NCI-H2171 (cell line): ENCODE data around the gene TRPT1.

ENCODE experiments used
- DNase-seq: peaks from one replicate; lab custom pipeline; 2025; lab: John Stamatoyannopoulos, UW

The TRPT1 gene

DNA sequence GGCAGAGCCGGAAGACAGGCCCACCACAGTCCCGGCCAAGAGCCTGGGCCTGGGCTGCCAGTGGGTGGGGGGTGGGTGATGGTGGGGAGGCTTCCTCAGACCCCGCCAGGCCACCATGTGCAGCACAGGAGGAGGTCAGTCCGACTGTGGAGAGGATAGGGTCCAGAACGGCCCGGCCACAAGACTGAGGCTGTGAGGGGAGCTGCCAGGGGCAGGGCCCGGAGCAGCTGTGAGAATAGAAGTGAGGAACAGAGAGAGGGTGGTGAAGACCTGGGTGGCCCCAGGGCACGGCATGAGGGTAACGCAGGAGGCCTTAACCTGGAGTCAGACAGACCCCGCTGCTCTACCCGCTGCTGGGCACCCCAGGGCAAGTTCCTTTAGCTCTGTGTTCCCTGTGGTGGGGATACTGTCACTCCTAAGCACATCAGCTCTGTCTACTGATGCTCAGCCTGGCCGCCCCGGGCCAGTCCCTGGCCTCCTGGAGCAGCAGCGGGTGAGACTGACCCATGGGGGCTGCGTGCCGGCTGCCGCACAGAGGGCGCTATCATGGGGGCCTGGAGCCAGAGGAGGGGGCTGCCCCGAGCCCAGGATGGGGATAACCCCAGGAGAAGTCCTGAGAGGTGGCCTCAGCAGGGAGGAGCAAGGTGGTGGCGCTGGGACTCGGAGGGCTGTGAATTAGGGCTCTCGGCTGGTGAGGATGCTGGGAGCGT, 17.7 kb downstream of the TRPT1 start:
- no peak for DNase-seq

DNA sequence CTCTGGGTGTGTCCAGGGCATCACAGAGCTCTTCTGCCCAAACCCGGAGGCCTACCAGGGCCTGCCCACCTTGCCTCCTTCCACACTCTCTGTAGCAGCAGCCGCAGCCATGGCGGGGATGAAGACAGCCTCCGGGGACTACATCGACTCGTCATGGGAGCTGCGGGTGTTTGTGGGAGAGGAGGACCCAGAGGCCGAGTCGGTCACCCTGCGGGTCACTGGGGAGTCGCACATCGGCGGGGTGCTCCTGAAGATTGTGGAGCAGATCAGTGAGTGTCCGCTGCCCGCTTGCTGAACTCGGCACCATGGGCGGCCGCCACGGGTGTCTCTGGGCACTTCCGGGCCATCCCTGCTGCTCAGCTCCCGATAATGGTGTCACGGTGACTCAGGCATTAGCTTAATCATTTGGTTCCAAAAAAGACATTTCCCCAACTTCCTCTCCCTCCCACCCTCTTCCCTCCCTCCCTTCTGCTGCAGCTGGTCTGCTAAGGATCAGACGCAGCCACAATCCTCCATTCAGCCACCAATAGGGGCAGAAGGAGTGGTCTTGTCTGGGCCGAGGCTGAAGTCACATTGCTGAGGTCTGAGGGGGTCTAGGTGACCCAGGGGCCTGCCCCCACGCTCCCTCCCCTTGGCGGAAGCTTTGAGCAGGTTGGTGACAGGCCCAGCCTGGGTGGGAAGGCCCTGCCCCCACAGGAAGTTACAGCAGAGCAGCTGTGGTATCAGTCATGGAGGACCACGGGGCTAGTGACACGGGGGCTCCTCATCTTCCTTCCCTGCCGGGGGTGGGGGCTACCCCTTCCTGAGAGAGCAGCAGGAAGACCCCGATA, 18.5 kb downstream of the TRPT1 start:
- no peak for DNase-seq

DNA sequence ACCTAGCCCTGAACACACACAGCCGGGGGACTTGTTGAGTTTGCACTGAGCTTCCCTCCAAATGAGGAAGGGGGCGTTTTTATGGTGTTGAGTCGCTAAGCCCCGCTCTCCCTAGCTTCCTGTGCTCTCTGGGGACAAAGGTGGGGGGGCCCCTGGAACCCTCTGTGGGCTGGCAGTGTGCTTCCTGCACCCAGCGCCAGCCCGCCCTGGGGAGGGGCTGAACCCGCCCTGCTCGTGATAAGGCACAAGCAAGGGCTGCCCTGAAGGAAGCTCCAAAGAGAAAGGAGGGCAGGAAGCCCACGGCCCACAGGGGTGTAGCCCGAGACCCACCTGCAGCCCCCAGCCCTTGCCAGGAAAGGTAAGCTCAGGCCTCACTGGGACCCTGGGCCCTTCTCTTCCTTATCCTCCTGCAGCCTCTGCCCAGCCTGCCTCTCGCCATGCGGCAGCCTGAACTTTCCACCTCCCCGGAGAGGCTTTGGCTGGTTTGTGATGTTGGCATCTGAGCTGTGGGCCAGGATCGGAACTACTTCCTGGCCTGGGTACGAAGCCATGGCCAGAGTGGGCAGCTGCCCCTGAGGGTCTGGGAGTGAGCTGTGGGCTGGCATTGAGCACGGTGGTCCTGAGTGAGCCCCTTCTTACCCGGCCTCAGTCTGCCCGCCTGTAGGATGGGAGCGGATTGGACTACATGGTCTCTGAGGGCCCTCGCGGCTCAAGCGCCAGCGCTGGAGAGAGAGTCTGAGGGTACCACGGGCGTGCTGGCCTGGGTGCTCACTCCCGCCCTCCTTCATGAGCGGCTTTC, 19.3 kb downstream of the TRPT1 start, which contains the start of gene FERMT3:
TSS of gene FERMT3 (plus strand) at position 265 of the 799 bp plus-strand sequence. CDS start 644 bp downstream, outside the sequence.
- no peak for DNase-seq

DNA sequence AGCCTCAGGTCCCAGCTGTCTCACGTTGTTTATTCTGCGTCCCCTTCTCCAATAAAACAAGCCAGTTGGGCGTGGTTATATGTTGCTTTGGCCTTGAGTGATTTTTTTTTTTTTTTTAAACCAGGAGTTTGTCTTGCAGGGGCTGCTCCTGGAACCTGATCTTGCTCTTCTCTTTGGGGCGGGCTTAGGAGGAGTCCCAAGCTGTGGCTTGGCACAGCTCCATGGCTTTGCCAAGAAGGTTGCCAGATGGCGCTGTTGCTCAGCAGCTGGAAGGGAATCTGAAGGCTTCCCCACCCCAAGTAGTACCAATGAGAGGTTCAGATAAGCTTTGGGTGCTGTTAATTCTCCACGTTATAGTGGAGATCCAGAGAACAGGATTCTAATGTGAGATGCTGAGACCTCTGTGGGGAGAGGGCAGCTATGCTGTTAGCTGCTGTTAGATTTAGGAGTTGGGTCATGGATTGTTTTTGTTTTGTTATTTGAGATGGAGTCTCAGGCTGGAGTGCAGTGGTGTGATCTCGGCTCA, 21.5 kb downstream of the TRPT1 start:
- peak; percentile 99 for DNase-seq

DNA sequence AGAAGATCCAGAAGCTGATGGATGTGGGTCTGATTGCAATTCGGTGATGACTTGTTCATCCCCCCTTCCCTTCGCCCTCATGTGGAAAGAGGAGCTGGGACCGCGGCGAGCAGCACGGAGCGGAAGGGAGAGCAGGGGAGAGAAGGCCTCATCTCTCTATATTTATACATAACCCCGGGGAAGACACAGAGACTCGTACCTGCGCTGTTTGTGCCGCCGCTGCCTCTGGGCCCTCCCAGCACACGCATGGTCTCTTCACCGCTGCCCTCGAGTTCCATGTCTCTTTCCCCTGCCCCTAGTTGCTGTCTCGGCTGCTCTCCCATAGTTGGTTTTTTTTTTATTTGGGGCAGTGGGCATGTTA, 21.9 kb downstream of the TRPT1 start:
- no peak for DNase-seq

DNA sequence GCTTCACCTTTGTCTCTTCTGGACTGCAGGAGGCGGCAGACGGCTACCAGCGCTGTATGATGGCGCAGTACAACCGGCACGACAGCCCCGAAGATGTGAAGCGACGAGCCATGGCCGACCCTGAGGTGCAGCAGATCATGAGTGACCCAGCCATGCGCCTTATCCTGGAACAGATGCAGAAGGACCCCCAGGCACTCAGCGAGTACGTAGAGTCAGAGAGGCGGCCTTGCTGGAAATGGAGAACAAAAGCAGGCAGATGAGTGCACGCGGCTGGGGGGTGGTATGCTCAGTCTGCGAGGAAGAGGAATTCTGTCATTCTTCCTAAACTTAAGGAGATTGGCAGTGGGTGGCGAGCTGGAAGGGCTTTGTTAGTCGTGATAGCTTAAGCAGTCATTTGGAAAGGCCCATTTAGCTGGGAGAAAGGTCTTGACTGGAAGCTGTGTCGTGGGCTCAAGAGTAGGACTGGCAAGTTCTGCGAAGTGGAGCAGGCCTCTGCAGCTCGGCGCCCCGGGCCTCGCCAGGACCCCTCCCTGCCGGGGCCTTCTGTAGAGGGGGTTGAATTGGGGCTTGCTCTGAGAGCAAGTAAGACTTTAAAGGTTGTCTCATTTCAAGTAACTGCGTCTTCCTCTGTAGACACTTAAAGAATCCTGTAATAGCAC, 22.4 kb downstream of the TRPT1 start:
- no peak for DNase-seq

DNA sequence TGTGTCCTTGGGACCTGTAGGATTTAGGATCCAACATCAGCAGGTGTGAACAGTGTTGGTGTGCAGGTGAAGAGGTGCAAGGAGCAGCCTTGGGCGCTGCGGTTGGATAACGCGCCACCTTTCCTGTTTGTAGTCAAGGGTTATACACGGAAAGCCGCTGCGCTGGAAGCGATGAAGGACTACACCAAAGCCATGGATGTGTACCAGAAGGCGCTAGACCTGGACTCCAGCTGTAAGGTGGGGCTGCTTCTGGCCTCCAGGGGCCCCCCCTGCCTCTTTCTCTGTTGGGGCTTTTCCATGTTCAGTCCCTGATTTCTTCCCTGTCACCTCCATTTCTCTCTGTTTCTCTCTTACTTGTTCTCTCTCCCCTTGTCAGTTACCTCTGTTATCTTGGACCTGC, 23.0 kb downstream of the TRPT1 start:
- no peak for DNase-seq

DNA sequence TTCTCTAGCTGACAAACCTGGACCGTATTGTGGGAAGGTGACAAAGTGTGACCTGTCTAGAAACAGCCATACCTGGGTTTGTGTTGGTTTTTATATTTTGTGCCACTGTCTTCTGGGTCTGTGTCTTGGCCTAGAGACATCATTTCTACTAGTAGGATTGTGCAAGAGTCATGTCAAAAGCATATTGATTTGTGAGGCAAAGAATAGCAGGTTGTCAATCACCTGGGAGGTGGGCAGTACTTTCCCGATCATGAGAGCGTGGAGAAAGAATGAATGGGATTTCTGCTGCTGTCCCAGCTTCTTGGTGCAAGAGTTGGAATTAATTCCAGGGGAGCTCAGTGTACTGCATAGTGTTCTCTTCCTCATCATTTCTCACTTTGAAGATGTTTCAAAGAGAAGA, 24.4 kb downstream of the TRPT1 start:
- DNase-seq = no peak

DNA sequence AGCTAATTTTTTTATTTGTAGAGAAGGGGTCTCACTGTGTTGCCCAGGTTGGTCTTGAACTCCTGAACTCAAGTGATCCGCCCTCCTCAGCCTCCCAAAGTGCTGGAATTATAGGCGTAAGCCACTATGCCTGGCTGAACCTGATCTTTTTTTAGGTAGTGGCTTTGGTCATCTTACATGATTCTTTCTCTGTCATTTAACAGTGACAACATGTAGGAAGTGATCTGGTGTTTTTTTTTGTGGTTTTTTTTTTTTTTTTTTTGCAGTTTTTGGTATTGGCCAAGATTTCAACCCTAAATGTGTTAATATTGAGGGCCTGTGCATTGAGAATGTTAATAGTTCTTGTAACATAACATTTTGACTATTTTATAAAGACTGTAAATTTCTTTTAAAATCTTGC, 27.5 kb downstream of the TRPT1 start:
- DNase-seq = no peak

DNA sequence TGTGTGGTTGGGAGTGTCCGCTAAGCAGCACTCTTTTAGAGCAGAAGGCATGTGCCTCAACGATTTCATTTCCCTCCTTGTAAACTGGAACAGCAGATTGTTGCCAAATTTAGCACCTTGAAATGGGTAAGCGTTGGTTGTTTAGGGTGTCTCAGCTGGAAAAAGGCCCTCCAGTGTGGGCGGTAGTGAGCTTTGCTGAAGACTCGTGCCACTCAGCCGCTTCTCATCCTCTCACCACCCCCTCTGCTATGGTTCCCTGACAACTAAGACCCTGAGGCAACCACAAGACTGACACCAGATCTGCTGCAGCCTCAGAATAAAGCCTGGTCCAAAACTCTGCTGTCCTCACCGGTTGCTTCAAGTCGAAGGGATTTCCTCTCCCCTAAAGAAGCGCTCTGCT, 29.4 kb downstream of the TRPT1 start:
- no peak for DNase-seq

DNA sequence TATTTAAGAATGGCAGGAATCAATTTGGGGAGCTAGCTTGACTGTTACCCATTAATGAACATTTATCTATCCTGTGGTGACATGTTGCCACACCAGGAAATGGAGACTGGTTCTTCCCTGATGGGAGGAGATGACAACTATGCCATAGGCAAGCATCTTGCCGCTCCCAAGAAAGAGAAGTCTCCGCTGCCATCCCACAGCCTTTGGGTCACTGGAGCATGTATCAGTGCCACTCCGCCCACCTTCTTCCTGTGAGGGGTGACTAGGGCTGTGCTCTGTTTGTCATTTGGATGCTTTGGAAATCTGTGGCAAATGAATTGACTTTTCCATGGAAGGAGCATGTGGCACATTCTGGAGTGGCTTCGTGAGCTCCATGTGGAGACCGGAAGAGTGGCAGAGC, 33.6 kb downstream of the TRPT1 start:
- no peak for DNase-seq

DNA sequence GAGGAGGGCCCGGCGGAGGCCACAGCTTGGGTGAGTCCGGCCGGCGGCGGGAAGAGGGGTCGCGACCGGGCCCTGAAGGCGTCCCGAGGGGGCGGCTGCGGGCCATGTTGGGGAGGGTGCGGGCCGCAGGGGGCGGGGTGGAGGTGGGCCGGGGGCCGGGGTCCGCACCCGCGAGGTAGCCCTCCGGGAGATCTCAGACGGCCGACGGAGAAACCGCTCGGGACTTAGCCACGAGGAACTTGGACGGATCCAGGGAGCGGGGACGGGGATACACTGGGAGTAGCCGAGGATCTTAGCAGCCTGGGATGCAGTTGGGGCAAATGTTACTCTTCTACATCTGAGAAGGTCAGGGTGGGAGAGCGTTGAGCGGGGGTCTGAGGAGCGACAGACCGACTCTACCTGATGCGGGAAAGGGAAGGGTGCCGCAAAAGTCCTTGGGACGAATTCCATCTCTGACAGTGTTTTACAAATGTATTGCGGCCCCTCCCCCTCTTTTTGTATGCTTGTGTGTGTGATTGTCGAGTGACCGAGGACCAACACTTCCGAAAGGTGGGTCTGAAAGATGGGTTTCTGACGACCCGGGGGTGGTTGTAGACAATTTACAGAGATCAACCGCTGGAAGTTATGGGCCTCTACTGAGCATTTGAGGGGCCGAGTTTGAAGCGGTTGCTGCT, 39.4 kb downstream of the TRPT1 start:
- no peak for DNase-seq

DNA sequence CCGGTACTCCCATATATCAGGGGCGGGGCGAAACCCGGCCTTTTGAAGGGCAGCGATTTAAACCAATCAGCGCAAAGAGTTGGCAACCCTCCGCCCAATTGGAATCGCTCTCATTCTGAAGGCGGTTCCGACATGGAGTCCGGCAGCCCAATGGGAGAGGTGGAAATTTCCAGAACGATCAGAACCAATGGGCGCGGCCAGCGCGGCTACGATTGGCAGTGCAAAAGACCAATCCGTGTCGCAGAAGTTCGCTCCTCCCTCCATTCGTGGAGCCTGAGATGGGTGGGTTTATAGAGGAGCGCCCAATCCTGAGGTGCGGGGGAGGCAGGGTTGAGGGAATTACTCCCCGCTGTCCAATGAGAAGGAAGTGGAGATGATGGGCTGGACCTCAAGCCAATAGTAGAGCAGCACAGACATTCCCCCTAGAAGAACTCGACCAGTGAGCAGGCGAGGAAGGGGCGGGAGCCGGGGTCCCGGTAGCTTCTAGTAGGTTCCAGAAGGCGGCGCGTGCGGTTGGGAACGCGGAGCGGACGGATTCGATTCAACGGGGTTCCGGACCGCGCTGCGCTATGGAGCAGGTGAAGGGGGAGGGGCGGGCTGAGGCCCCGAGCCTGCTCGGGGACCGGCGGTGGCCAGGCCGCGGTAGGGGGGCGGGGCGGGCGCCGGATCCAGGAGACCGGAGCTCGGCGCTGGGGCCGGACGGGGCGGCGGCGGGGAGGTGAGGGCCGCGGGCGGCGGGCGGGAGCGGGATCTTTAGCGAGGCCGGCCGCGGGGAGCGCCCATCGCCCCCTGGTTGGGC, 40.1 kb downstream of the TRPT1 start, which contains the start of gene STIP1:
TSS of gene STIP1 (plus strand) at position 479 of the 799 bp plus-strand sequence. CDS start at position 570, 91 bp downstream.
- peak; percentile 100 for DNase-seq

DNA sequence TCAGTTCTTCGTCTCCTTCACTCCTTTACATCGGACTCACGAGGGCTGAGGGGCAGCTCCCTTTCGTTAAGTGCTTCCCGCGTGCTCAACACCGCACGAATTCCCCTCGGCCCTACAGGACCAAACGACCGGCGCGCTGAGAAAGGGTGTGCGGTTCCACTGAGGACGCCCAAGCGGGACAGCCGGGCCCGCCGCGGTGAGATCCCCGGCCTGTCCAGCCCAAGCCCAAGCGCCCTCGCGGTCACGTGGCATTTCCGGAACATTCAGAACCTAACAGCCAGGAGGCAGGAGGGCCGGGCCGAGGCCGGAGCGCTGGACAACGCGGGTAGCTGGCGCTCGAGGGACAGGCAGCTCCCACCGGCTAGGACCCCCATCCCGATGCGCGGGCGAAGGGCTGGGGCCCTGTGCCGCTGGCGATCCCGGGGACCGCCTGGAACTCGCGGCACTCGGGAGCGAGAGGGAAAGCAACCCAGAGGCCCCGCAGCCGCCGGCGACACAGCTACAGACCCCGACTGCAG, 40.8 kb downstream of the TRPT1 start:
- DNase-seq = peak; percentile 31

DNA sequence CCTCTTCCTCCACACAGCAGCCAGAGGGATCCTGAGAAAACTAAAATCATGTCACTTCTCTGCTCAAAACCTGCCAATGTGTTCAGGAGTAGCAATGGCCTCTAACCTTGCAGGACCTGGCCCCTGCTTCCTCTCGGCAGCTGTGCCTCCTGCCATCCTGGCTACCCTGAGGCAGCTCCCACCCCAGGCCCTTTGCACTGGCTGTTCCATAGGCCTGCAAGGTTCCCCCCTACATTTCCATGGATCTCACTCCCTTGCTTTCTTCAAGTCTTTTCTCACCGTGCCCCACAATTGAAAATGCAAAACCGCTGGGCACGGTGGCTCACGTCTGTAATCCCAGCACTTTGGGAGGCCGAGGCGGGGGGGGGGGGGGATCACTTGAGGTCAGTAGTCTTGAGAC, 42.1 kb downstream of the TRPT1 start:
- DNase-seq = no peak

DNA sequence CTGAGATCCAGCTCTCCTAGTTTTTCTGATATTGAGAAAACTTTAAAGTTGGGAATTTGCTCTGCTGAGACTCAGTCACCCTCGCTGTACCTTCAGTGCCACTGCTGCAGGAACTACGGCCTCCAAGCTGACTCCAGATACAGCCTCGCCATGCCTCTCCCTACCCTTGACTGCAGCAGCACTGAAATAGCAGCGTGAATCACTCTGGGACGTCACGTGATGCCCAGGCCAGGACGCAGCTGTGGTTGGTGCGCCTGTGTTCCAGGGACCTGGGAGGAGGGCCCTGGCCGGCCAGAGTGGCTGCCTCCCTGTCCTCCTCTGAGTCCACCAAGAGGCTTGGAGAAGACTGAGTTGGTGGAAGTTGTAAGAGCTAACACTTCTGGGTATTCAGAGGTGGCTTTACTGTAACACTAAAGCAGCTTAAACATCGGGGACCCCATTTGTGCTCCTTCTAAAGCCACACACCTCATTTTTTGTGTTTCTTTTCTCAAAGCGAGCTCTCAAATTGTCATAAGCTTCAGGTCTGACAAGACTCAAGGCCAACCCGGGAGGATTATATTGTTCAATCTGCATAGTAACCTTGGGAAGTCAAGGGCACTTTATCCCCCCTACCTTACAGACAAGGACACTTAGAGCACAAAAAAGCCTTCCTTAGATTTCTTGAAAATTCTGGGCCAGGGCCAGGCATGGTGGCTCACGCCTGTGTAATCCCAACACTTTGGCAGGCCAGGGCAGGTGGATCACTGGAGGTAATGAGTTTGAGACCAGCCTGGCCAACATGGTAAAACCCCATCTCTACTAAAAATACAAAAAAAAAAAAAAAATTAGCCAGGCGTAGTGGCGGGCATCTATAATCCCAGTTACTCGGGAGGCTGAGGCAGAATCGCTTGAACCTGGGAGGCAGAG, 44.2 kb downstream of the TRPT1 start:
- DNase-seq = peak; percentile 47

DNA sequence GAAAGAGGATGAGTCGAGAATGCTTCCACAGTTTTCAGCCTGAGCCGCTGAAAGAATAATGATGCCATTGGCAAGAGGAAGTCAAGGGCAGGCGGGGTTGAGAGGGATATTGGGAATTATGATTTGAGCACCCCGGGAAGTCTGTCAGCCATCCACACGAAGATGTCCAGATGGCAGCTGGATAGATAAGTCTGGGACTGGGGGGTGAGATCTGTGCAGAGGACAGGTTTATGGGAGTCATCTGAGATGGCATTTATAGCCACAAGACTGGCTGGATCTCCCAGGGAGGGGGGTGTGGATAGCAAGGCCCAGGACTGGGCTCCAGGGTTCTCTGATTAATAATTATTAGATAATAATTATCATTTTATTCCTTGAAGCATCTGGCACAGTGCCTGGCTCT, 45.1 kb downstream of the TRPT1 start:
- DNase-seq = no peak

DNA sequence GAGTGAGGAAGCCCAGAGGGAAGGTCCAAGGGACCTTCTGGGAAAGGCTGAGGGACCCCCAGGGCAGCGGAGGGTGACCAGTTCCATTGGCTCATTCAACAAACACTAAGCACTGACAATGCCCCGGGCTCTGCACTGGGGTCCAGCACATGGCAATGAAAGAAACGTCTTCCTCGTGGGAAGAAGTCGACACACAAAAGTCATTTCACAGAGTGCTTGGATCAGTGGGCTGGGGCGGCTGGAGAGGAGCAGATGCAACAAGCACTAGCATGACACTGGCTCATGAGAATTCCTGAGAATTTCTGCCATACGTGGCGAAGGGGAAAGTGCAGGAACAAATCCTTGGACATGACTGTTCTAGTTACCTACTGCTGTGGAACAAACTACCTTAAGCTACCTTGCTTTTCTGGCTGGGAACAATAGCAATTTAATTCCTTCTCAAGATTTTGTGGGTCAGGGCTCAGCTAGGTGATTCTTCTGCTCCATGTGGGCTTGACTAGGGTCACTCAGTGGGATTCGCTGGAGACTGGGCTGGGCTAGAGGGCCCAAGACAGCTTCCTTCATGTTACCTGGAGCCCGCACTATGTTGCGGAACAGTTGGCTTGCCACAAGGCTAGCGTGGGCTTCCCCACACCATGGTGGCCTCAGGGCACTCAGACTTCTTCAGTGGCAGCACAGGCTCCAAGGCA, 46.9 kb downstream of the TRPT1 start:
- no peak for DNase-seq
